Activated CD4-positive, CD25-positive, alpha-beta regulatory T cell treated with anti-CD3 and anti-CD28 coated beads, Interleukin-2, amount 50 U/mL, for 72 hours (primary cell): ENCODE results near the gene FDXACB1.
A peak's percentile ranks its signal among the peaks of the same experiment; 100 is the strongest.

Experiments
- DNase-seq: peaks from one replicate; pipeline ENCODE4 v3.0.0; 2021

FDXACB1 gene

DNA sequence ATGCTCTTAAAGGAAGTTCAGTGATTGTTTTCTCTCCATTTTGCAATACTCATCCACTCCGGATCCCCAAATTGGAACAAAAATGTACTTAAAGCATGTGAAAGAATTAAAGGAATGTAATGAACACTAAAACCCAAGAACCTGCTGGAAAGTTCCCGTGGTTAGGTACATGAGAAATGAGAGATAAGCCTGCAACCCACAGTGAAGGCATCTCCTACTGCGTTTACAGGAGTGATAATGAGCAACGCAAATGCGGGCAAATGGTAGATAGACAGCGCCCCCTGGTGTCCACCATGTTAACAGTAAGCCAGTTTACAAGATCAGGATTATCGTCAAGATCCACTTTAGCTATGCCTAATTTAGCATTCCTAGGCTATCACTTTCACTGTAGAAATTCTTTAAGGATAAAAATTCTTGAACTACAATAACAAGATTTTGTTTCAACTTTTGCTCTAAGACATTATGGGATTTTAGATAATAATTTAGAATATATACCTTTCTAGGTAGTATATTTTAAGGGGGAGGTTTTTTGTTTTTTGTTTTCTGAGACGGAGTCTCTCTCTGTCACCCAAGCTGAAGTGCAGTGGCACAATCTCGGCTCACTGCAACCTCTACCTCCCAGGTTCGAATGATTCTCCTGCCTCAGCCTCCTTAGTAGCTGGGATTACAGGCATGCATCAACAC is 37.5 kb downstream of the FDXACB1 start:
- peak; percentile 86 for DNase-seq

DNA sequence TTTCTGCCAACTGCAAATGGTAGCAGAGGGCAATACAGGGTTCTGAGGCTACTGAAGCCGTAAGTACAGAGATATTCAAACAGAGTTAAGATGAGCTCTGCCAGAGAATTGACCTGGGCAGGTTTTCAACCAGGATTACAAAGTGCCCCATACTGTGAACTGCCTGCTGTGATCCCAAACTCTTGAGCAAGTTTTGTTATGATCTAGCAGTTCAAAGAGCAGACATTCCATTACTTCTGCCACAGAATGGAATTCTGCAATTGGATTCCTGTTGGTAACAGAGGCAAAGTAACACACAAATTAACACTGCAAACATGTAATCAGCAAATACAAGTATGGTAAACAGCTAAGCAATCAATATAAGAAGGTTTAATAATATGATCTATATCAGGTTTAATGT is 38.8 kb downstream of the FDXACB1 start:
- no peak for DNase-seq

DNA sequence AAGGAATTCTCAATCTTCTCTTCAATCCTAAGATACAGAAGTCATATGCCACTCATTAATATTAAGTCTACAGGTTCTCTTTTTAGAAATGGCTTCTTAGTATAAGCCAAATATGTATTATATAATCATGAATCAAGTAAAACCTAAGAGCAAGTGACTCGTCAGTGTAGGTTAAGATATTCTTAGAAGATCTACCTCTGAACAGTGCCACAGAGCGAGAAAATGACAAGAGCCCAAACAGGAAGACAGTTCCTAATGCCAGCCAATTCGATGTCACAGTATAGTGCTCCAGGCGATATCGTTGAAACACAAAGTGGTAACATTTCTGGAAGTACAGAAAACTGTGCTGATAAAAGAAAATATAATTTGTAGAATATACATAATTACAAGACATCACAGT is 40.9 kb downstream of the FDXACB1 start:
- no peak for DNase-seq

DNA sequence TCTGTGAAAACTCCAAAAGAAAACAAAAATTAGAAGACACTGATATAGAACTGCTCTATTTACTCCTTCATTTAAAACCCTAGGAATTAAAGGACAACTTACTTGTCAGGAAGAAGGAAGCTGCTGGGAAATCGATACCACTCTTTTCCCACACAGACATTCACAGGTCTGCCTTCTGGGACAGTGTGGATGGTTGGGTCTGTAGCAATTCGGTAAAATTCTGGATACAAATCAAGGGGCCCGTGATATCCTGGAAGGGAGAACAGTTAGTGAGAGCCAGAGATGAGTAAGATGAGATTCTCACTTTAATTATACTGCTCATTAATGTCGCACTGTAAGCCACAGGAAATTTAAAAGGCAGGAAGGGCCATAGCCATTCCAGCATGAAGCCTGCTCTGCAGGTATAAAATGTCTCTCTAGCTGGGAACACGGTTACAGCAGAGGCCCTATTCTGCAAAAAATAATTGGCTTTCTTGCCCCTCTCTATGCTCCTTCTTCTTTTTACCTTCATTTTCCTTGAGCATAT is 41.5 kb downstream of the FDXACB1 start:
- DNase-seq = no peak

DNA sequence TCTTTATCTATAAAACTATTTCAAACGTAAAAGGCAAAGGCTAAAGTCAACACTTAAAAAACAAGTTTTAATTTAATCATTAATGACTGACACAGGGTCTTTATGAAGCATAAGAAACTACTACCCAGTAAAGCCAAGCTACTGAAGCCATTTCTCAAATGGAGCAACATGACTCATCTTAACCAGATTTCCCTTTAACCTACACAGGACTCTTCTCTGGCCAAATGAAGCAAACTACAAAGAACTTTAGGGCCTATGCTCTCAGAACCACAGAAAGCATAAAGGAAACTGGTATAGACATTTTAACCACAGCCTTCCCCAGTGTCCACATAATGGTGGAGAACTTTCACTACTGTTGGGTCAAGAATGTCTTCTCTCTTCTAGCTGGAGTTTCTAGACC is 42.2 kb downstream of the FDXACB1 start:
- DNase-seq = no peak

DNA sequence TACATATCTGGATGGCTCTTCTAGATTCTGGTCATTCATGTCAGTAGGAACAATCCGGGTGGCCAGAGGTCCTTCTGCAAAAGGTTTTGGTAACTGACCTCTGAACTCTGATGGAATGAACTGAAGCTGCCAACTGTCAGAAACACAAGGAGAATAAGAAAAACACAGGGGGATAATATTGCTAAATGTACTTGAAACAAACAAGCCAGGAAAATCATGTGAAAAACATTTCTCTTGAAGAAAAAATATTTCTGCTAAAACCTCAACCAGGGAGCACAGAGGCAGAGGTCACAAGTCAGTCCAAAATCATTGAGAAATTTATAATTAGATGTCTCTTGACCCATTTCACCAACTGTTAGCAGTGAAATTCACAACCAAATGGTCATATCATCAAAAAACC is 42.8 kb downstream of the FDXACB1 start:
- DNase-seq = no peak

DNA sequence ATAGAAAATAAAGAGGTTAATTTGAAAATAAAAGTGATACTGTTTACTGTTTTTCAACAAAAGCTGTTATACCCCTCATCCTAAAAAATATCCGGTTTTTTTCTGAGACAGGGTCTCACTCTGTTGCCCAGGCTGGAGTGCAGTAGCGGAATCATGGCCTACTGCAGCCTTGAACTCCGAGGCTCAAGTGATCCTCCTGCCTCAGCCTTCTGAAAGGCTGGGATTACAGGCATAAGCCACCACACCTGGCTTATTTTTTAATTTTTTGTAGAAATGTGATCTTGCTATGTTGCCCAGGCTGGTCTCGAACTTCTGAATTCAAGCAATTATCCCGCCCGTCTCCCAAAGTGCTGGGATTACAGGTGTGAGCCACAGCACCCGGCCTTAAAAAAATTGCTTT is 43.3 kb downstream of the FDXACB1 start:
- no peak for DNase-seq

DNA sequence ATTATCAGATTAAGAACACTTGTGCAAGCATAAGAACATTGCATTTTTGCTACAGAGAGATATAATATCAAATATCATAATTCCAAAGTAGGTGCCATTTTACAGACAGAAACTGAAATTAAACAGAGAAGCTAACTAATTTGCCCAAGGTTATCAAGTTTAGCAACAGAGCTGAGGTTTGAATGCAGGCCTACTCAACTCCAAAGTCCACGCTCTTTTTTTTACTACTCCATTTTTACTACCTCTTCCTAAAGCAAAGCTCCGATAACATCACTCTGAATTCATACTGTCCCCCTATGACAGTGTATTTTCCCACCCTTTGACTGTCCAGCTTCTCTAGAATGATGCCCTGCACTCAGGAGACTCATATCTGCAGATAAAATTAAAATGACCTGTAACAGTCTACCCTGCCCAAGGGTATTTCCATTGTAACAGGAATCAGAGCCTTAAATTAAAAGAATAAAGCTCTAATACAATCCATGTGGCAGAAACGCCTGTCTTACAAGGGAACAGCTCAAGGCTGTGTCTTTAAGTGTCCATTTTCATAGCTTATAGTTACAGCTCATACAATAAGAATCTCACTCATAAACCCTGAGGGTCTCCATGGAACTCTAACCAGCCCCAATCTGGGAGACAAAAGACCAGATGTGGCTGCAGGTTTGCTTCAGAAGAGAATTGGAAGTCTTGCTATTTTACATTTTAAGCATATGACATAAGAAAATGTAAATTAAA is 44.4 kb downstream of the FDXACB1 start:
- DNase-seq = no peak

DNA sequence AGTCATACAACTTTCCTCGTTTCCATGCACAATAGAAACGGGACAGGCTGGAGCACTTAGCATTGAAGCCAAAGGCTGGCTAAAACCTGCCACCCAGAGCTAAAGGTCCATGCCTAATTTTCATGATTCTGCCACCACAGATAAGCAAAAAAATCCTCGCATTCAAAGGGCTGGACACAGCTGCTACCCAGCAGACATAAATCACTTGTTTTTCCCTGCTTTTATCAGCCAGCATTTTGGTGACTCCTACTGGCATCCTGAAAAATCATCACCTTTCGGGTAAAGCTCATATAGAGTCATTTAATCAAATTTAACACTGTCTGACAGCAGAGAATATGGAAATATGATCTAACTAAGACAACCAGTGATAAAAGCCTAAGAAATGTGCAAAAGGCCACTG is 45.4 kb downstream of the FDXACB1 start:
- no peak for DNase-seq

DNA sequence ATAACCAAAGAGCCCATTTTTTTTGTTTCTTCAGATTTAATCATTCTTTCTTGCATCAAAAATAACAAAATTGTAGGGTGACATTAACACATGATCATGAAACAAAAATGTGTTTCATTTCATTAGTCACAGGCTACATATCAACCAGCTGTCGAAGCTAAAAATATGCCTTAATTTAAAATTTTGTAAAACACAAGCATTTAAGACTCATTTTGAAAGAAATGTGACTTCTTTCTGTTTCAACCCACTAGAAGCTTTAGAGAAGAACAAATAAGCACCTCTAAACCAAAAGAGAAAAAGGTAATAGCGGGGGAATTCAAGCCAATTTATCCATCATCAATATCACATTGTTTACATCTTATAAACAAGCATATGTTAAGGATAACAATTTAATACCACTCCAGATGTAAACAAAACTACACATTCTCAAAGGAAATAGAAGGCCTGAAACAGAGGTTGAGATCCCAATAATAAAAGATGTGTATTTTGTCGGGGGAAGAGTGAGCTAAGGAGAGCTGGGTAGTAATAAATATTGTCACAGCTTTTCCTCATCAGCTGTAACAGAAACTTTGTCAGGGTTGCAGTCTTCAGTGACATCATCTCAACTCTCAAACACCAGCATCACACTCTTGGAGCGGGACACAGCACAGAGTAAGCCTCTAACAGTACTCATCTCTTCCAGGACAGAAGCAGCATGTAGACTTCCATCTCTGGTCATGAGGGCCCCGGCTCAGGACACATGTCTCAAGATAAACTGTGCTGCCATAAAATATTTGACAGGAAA is 49.6 kb downstream of the FDXACB1 start:
- no peak for DNase-seq

DNA sequence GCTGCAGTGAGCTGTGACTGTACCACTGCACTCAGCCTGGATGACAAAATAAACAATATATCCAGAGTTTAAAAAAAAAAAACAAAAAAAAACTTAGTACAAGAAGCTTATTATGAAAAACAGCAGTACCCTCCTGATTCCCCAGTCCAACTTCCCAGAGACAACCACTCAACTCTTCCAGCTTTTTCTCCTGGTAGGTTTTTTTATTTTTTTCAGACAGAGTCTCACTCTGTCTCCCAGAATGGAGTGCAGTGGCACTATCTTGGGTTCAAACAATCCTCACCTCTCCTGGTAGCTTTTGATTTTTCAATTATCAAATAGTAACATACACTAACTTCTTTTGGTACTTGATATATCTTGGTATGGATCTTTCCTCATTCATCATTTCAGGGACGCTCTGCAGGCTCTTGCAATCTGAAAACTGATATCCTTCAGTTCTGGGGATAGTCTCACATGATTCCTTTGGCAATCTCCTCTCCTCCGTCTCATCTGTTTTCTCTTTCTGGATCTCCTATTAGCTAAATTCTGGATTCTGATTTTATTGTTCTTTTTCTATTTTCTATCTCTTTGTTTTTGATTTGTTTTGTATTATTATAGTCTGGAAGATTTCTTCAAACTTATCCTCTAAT is 52.5 kb downstream of the FDXACB1 start:
- no peak for DNase-seq
